HTR-8/SVneo (cell line): Measurements from ENCODE around the gene ZNF423.
"Not testable (repeated sequence)": the region's sequence is repeated elsewhere in the genome, so short reads cannot be mapped to it uniquely, and the experiment has no call there.

ENCODE experiments used
- DNase-seq: peaks from one replicate; pipeline ENCODE4 v3.0.0; 2011; ENCODE audit warnings: low spot score, mixed read lengths; ENCODE audit not compliant: insufficient read length
- FAIRE-seq: peaks from 2 replicates; lab custom pipeline; 2011; peaks lifted over from hg19 to GRCh38; lab: Jason Lieb, UNC

ZNF423 gene

GRCh38 chr16:49515016-49515565, 340.8 kb downstream of the ZNF423 start:
- no peak for DNase-seq
- FAIRE-seq: no peak

GRCh38 chr16:49514073-49514980, 341.6 kb downstream of the ZNF423 start:
- no peak for FAIRE-seq
- DNase-seq: no peak

- no peak for FAIRE-seq
- no peak for DNase-seq
These were observed 342.9 kb downstream of the ZNF423 start for GRCh38 chr16:49513040-49513439.

GRCh38 chr16:49510654-49511305, 345.1 kb downstream of the ZNF423 start:
- FAIRE-seq (no peak), DNase-seq (no peak)

GRCh38 chr16:49510141-49510540, 345.8 kb downstream of the ZNF423 start:
- FAIRE-seq (no peak), DNase-seq (no peak)

- not testable (repeated sequence) for FAIRE-seq, DNase-seq
These were observed 349.6 kb downstream of the ZNF423 start for GRCh38 chr16:49506058-49507013.

GRCh38 chr16:49505556-49505955, 350.4 kb downstream of the ZNF423 start:
- no peak for FAIRE-seq
- DNase-seq: no peak

- FAIRE-seq (no peak), DNase-seq (no peak)
These were observed 351.3 kb downstream of the ZNF423 start for GRCh38 chr16:49504626-49505025.

- no peak for DNase-seq
- no peak for FAIRE-seq
These were observed 351.9 kb downstream of the ZNF423 start for GRCh38 chr16:49504023-49504364.

- FAIRE-seq (no peak), DNase-seq (no peak)
These were observed 352.5 kb downstream of the ZNF423 start for GRCh38 chr16:49503256-49504022.

- FAIRE-seq (no peak), DNase-seq (no peak)
These were observed 353.6 kb downstream of the ZNF423 start for GRCh38 chr16:49502136-49502881.

- FAIRE-seq: no peak
These were observed 355.9 kb downstream of the ZNF423 start for GRCh38 chr16:49499869-49500610.

GRCh38 chr16:49499414-49499785, 356.5 kb downstream of the ZNF423 start:
- no peak for FAIRE-seq
- no peak for DNase-seq

More at GRCh38 chr16:49499869-49500610, 355.9 kb downstream of the ZNF423 start:
- no peak for DNase-seq

GRCh38 chr16:49498666-49499413, 357.1 kb downstream of the ZNF423 start:
- no peak for DNase-seq
- no peak for FAIRE-seq

- DNase-seq (no peak), FAIRE-seq (no peak)
These were observed 357.6 kb downstream of the ZNF423 start for GRCh38 chr16:49498264-49498663.

- DNase-seq: no peak
- no peak for FAIRE-seq
These were observed 358.4 kb downstream of the ZNF423 start for GRCh38 chr16:49497466-49497865.

GRCh38 chr16:49496656-49497055, 359.3 kb downstream of the ZNF423 start:
- FAIRE-seq (no peak), DNase-seq (no peak)
